GM19324 (cell line): ENCODE results near the gene DELE1.
A peak's percentile ranks its signal among the peaks of the same experiment; 100 is the strongest.
"Not testable (repeated sequence)": the region's sequence is repeated elsewhere in the genome, so short reads cannot be mapped to it uniquely, and the experiment has no call there.

Source experiments
- ATAC-seq: cut with Tn5 transposase; IDR thresholded peaks from one replicate; pipeline ENCODE4 v1.9.1; 2021; ENCODE audit warnings: mild to moderate bottlenecking, moderate library complexity; ENCODE audit not compliant: unreplicated experiment, low FRiP score

DELE1 gene

DNA sequence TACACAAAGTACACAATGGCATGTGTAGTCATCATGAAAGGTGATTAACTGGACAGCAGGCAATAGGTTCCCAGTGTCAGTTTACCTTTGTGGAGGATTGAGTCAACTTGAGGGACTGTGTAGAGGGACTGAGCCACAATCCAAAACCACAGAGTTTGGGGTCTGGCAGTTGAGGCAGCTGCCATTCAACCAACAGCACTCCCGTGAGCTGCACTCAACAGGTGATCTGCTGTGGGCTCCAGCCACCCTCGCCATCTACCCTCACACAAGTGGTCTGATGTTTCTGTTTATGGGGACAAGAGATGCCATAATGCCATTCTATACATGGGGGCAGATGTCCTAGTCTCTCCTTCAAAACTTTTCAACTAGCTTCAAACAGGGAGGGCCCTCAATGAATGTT, 2.9 kb upstream of the DELE1 start:
- ATAC-seq, result no peak

DNA sequence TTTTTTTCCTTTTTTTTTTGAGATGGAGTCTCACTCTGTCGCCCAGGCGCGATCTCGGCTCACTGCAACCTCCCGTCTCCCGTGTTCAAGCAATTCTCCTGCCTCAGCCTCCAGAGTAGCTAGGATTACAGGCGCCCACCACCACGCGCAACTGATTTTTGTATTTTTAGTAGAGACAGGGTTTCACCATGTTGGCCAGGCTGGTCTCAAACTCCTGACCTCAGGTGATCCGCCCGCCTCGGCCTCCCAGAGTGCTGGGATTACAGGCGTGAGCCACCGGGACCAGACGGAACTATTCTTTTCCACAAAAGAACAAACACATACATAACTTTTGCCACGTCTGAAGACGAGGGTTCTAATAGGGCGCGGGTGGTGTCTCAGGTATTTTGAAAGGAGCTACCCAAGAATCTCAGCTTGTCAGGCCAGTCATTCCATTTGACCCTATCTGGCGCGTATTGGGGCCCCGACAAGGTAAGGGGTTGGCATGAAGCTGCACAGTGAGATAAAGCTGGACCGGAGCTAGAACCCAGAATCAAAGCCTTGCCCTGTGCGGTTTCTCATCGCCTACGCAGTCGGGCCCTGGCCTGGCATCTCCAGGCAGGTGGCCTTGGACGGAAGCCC, 734 bp upstream of the DELE1 start:
- ATAC-seq, result not testable (repeated sequence)

DNA sequence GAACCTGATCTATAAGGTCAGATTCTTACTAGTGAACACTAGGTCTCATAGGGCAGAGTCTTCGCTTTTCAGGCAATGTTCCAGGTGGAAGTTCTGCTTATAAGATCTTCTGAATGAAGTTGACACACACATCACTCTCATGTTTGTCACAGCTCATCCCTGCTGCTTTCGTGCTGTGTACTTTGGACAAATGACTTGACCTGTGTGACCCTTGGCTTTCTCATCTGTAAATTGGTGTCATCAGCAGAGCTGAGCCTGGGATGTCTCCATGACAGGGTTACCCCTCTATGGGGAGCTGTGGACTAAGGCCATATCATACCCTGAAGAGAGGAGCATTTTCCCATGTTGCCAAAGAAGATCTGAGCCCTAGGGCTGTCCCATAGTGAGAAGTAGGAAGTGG, 2.8 kb downstream of the DELE1 start:
- ATAC-seq, result no peak

DNA sequence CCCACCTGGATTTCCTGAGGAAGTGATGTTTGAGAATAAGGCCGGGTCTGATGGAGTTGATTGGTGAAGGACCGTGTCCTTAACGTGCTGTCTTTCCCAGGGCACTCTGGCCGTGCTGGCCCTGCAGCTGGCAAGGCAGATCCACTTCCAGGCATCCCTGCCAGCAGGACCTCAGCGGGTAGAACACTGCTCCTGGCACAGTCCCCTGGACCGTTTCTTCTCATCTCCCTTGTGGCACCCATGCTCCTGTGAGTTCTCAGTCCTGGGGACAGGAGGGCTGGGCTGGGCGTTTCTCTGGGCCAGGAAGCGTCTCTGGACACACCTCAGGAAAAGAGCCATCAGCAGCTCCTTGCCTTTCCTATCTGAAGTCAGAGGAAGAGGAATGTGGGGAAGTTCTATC, 4.4 kb downstream of the DELE1 start:
- ATAC-seq, result no peak

DNA sequence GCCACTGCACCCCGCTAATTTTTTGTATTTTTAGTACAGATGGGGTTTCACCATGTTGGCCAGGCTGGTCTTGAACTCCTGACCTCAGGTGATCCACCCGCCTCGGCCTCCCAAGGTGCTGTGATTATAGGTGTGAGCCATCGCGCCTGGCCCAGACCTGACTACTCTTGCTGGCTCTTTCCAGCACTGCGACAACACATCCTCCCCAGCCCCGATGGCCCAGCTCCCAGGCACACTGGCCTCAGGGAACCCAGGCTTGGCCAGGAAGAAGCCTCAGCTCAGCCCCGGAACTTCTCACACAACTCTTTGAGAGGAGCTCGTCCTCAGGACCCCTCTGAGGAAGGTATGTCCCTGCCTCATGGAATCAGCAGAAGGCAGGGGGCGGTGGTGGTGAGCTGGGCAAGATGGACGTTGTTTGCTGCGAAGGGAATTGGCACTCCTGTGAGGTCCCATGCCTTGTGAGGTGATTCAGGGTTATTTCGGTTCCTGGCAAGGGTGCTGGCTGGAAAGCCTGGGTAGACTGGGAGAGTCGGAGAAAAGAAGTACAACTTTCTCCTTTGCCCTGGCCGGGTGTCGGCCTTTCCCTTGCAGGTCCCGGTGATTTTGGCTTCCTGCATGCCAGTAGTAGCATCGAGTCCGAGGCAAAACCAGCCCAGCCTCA, 5.9 kb downstream of the DELE1 start:
- no peak for ATAC-seq

DNA sequence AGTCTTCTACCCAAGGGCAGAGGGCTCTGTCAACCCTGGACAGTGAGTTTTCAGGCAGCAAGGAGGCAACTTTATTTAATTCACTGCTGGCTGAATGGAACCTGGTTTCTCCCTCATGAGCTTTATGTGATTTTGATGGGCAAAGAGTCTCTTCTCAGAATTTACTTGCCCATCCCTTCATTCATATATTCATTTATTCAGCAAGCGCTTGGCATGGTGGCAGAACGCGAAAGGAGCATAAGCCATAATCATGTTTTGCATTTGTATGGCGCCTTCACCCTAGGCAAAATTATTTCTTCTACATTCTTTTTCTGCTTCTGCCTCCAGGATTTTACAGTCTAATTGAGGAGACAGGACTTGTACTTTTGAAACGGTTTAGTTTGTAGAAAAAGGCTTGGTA, 8.0 kb downstream of the DELE1 start:
- ATAC-seq, result no peak

DNA sequence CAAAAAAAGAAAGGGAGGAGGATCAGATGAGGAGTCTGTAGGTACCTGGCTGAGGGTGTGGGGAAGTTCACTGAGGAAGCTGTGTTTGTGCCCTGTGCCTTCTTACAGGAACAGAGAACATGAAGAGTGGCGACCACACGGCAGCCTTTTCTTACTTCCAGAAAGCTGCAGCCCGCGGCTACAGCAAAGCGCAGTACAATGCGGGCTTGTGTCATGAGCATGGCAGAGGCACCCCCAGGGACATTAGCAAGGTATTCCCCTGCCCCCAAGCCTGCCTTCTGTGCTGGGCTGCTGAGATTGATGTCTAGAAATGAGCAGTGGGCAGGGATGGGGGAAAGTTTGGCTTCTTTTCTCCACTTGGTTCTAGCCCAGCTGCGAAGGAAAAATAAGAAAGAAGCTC, 9.5 kb downstream of the DELE1 start:
- ATAC-seq, result no peak

DNA sequence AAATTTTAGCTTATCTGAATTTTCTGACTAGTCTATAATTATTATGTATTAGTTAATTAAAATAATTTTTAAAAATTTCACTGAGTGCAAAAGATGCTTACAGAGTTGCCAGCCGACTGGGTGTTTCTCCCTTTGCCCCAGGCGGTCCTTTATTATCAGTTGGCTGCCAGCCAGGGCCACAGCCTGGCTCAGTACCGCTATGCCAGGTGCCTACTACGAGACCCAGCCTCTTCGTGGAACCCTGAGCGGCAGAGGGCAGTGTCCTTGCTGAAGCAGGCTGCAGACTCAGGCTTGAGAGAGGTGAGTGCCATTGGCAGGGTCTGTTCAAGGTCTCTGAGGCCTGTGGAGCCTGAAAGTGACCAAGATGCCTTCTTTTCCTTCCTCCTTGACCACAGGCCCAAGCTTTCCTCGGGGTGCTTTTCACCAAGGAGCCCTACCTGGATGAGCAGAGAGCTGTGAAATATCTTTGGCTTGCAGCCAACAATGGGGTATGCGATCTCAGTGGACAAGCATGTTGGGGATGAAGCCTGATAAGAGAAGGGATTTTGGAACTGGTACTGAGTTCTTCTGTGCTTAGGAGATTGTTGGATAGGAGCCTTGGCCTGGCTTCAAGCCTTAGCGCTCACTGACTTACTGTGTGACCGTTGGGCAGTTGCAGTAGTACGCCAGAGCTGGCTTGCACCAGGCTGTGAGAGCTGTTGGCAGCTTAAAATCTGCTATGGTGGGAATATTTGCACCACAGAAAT, 10.6 kb downstream of the DELE1 start:
- ATAC-seq, result no peak

DNA sequence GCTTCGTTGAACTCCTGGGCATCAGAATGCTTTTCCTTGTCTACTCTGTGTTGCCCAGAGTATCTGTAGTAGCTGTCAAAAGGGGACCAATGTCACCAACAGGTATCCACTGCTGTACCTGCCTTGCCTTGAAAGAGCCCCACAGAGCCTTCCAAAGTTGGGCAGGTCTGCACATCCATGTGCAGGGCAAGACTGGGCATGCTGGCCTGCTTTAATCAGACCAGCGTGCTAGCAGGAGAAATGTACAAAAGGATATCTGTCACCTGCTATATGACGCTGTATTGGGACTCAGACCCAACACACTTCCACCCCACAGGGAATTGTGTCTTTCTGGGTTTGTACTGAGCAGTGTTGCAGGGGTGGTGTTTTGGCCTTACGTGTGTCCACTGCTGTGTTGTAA, 11.9 kb downstream of the DELE1 start:
- ATAC-seq, result no peak

DNA sequence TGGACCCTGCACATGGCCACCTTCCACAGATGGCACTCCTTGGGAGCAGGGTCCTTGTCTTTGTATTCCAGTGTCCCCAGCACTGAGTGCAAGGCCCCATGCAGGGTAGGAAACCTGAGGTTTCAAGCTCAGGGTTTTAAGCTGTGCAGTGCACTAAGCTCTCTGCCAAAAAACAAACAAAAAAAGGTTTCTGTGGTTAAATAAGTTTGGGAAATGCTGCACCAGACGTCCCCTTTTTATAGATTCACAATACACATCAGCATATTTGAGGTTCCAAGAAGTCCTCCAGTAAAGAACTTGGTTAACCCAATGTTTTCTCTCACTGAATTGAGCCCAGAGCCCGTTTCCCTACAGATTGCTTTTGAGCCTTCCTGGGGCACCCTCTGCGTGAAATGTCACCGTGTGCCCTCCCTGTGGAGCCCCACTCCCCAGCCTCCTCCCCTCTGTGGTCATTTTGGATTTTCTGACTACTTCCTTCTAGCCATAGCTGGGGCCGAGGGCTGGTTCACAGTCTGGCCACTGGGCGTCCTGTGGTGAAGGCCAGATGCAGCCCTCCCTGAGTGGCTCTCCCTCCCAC, 17.1 kb downstream of the DELE1 start:
- ATAC-seq, result no peak

DNA sequence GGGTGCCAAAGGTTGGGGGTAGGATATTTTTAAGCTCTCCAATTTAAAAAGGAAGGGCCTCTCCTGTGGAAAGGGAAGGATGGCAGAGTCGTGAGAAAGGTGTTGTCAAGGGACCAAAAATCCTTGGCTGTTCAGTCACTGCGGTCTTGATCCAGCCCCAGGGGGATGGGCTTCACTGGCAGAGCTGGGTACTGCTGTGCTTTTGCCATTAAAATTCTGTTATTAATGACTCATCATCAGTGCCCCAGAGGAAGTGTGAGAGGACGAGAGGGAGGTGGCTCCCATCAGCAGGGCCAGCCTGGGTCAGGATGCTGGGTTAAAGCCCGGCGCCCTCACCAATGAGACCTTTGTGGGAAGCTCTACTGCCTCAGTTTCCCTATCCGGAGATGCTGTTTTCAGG, 17.6 kb downstream of the DELE1 start:
- no peak for ATAC-seq

DNA sequence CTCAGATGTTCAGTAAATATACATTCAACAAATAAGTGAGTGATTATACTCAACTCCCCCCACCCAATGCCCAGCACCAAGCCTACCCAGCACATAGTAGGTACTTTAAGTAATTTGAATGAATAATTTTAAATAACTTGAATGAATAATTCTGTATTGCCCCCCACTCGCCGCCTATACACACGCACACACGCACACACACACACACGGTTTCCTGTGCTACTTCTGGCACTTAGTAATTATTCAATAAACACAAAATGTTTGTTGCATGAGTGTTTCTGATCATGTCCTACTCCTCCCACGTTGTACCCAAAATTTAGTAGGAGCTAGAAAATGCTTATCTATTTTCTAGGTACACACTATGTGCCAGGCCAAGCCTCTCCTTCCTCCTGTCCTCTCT, 18.1 kb downstream of the DELE1 start:
- ATAC-seq, result no peak

DNA sequence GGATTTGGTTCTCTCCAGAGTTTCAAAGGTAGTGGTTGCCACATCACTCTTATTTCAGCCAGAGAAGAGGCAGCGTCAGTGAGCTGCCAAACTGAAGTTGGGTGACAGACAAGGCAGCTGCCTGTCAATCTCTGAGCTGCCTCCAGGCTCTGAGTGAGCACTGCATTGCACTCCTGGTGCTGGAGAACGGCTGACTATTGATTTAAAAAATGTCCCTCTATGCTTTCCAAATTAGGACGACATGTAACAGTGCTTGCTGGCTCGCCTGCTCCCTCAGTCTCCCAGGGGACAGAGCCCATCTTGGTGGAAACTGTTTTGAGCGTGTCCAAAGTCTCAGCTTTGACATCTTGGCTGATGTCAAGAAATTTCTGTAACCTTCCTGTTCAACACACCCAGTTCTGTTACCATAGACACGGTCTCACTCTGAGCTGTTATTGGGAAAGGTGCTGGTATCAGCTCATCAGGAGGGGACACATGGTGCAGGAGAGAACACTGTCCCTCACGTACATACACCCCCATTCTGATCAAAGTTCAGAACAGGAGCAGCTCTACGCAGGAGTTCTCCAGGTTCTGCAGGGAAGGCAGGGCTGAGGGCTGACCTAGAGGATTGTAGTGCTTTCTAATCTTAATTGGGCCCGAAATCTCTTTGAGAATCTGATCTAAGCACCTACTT, 18.6 kb downstream of the DELE1 start:
- no peak for ATAC-seq

DNA sequence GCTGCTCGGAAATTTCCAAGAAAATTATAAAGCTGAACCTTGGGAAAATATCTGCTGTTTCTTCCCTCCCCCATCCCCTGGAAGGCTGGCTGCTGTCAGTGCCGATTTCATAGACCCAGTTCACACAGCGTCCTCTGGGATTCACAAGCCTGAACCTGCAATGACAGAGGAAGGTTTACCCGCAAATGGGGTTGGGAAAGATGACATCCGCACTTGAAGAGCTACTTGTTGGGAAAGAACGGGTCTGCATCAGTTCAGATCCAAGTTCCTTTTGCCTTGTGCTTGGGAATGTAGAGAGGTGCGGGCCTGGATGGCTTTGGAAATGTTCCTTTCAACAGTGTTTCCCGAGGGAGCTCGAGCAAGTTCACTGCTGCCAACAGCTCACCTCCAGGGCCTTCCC, 20.4 kb downstream of the DELE1 start:
- no peak for ATAC-seq

DNA sequence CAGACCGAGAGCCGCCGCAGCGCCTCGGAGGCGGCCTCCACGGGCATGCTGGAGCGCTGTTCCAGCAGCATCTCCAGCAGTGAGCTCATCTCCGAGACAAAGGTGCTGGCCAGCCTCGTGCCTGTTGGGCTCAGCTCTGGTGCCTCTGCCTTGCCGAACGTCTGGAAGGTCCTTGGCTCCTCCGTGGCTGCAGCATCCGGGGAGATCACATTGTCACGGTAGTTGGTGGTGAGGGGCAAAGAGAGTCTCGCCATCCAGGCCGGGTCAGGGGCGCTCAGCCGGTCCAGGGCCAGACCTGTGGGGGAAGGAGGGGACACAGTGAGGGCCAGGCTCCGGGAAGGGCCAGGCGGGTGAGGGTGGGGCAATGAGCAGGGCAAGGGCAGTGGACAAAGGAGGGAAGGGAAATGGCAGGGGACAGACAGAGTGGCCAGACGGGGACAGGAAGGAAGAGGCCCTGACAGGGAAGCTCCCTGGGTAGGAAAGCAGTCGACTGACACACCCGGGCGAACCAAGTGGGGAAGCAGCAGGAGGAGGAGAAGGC, 21.9 kb downstream of the DELE1 start:
- ATAC-seq, result no peak

DNA sequence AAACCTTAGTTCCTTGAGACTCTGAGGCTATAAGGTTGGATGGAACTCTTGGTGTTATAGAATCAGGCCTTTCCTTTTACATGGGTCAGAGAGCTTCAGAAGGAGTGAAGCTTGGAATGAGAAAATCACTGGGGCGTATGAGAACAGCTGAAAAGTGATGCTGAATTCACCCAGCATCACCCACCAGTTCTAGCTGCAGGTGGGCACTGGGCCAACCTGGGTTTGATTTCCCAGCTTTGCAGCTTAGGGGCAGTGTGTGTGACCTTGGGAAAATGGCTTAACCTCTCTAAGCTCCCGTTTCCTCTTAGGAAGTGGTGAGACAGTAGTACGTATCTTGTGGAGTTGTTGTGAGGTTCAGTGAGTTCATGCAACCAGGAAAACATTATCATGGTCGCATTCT, 23.6 kb downstream of the DELE1 start:
- ATAC-seq, result no peak

DNA sequence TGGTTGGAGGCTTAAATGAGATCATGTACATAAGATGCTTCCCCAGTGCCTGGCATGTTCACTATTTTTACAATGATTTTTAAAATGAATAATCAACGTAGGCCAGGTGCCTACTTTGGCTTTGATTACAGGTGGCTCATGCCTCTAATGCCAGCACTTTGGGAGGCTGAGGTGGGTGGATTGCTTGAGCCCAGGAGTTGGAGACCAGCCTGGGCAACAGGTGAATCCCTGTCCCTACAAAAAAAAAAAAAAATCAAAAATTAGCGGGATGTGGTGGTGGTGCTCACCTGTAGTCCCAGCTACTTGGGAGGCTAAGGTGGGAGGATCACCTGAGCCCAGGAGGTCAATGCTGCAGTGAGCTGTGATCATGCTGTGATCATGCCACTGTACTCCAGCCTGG, 25.1 kb downstream of the DELE1 start:
- no peak for ATAC-seq

DNA sequence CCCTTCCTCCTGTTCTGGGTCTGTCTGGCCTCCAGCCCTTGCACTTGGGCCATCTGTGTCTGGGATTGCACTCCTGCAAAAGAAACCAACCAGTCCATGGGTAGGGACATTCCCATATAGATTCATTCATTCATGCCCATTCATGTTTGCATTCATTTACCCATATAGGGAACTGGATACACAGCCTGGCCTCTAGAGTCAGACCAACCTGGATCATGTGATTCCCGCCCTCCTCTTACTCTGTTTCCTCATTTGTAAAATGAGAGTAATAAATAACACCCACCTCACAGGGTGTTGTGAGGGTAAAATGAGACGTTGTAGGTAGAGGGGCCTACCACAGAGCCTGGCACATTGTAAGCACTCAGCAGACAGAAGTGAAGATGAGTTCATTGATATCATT, 25.8 kb downstream of the DELE1 start:
- ATAC-seq, result no peak

DNA sequence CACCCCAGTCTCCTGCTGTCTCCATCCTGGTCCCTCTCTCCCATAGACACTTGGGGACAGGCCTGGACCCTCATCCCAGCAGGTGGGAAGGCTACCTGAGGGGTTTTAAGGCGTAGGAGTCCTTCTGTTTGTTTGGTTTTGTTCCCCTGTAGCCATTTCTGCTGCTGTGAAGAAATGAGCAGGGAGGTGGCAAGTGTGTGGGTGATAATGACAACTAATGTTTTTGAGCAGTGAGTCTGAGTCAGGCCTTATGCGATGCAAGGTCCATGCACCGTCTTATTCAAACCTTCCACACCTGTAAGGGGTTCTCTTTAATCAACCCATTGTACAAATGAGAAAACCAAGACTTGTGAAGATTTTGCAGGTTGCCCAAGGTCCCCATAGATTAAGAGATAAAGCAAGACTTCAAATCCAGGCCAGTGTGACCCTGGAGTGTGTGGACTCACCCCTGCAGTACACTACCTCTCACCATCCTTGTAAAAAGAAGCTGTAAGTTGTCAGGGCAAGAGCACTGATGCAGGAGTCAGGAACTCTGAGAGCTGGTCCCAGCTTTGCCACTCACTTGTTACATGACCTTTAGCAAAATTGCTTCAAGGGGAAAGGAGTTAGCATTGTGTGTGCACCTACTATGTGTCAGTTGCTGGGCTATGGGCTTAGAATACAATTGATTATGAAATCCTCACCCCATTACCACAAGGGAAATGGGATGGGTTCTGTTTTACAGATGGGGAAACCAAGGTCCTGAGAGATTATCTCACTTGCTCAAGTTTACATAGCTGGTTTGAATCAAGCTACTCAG, 26.7 kb downstream of the DELE1 start:
- ATAC-seq, result no peak

DNA sequence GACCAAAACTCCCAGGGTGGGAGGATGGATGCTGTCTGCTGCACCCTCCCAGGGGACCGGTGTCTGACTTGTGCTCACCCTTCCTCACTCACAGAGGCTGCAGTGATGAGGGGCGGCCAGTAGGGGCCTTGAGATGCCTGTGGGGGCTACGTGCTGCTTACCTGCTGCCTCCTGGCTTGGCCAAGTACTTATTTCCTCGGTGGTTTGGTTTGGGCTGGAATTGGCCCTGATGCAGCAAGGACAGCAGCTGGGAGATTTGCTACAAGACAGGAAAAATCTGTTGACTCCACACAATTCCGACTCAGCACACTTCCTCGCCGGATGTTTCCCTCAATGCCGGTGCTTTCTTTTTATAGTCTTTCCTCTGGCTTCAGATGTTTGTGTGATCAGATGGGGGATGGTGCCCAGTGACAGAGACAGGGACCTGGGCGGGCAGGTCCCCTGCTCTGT, 27.7 kb downstream of the DELE1 start:
- ATAC-seq, result peak; percentile 66
